H1 (cell line): ENCODE measurements around the gene ALLC. TPM values are rescaled to one million over a fixed set of nuclear protein-coding genes. Genes with fewer than 3 reads are reported as not detected.

Experiments used
- CTCF ChIA-PET: fragments of 300-600 bp; sonication (Branson Sonifier 250); formaldehyde crosslinking; loops from one replicate; lab custom pipeline; 2021; ENCODE audit not compliant: partially characterized antibody; lab: Charles Lee
- POLR2A ChIA-PET: fragments of 300-600 bp; sonication (Branson Sonifier 250); formaldehyde crosslinking; loops from one replicate; lab custom pipeline; 2021; ENCODE audit warnings: inconsistent platforms; ENCODE audit not compliant: partially characterized antibody; lab: Charles Lee
- DNase-seq, 2 experiments: peaks; one replicate each; pipeline versions ENCODE4 v3.0.0 to v3.0.0-alpha.2; 2010 to 2022; ENCODE audit warnings: low spot score in 2 of 2, low read depth in 1 of 2, mixed read lengths in 1 of 2
- FAIRE-seq: peaks from 2 replicates; lab custom pipeline; 2011; peaks lifted over from hg19 to GRCh38; lab: Jason Lieb, UNC
- H2AFZ ChIP-seq: 2 replicates; pipeline ENCODE4 v1.8.1; 2012; ENCODE audit warnings: low read length, inconsistent platforms
- H2AK5ac ChIP-seq: 2 replicates; pipeline ENCODE4 v1.6.1; 2013; ENCODE audit warnings: low read depth, low read length
- H2BK120ac ChIP-seq: replicated peaks from 2 replicates; pipeline ENCODE3; 2013; ENCODE audit warnings: low read depth, low read length, inconsistent platforms
- H2BK12ac ChIP-seq: 2 replicates; pipeline ENCODE4 v1.6.1; 2013; ENCODE audit warnings: low read depth, low read length
- H2BK15ac ChIP-seq: 2 replicates; pipeline ENCODE4 v1.6.1; 2013; ENCODE audit warnings: low read length
- H2BK20ac ChIP-seq: 2 replicates; pipeline ENCODE4 v1.6.1; 2013; ENCODE audit warnings: low read length
- H2BK5ac ChIP-seq: 2 replicates; pipeline ENCODE4 v1.6.1; 2013; ENCODE audit warnings: low read depth, low read length
- H3K14ac ChIP-seq: 2 replicates; pipeline ENCODE4 v1.6.1; 2013; ENCODE audit warnings: inconsistent platforms; ENCODE audit not compliant: insufficient read length
- H3K18ac ChIP-seq: 2 replicates; pipeline ENCODE4 v1.6.1; 2013; ENCODE audit warnings: low read length; ENCODE audit errors: extremely low read depth
- H3K23ac ChIP-seq: 2 replicates; pipeline ENCODE4 v1.6.1; 2013; ENCODE audit warnings: inconsistent platforms; ENCODE audit not compliant: insufficient read length
- H3K23me2 ChIP-seq: 2 replicates; pipeline ENCODE4 v1.6.1; 2013; ENCODE audit warnings: low read depth, low read length
- H3K27ac ChIP-seq: 2 replicates; pipeline ENCODE4 v1.6.1; 2011; ENCODE audit warnings: low read depth, low read length, inconsistent platforms
- H3K27me3 ChIP-seq, 4 experiments: replicated peaks in 1 of 4; 1 replicate in 1 of 4; 2 replicates in 3 of 4; pipeline versions ENCODE4 v1.6.1 to v1.8.1; 2011 to 2013; ENCODE audit warnings: low read length in 3 of 4, mild to moderate bottlenecking in 3 of 4, inconsistent platforms in 2 of 4, mixed read lengths in 2 of 4, moderate library complexity in 1 of 4; ENCODE audit not compliant: control insufficient read depth in 3 of 4, insufficient read depth in 3 of 4; ENCODE audit errors: extremely low read depth in 1 of 4
- H3K36me3 ChIP-seq, 4 experiments: 2 replicates each; pipeline versions ENCODE4 v1.6.1 to v1.8.1; 2011 to 2013; ENCODE audit warnings: mild to moderate bottlenecking in 4 of 4, low read length in 3 of 4, moderate library complexity in 2 of 4, control low read depth in 1 of 4, inconsistent platforms in 1 of 4; ENCODE audit not compliant: insufficient read depth in 4 of 4, control insufficient read depth in 2 of 4
- H3K4ac ChIP-seq: replicated peaks from 2 replicates; pipeline ENCODE3; 2013; ENCODE audit warnings: low read length, low read depth, mixed read lengths, inconsistent platforms; ENCODE audit not compliant: insufficient read length
- H3K4me1 ChIP-seq, 4 experiments: replicated peaks in 1 of 4; 1 replicate in 1 of 4; 2 replicates in 3 of 4; pipeline versions ENCODE4 v1.6.1 to v1.8.1; 2011 to 2013; ENCODE audit warnings: low read length in 3 of 4, inconsistent platforms in 2 of 4, mixed read lengths in 1 of 4; ENCODE audit not compliant: insufficient read depth in 4 of 4, control insufficient read depth in 3 of 4
- H3K4me2 ChIP-seq, 2 experiments: 2 replicates each; pipeline versions ENCODE4 v1.6.1 to v1.8.1; 2011 to 2013; ENCODE audit warnings: low read depth in 2 of 2, low read length in 2 of 2, control low read depth in 1 of 2, inconsistent platforms in 1 of 2, mild to moderate bottlenecking in 1 of 2; ENCODE audit not compliant: insufficient read depth in 1 of 2
- H3K4me3 ChIP-seq, 4 experiments: fragments of 200-600, 300-600 bp in 1 of 4; sonication (generic), shearing (Covaris generic), sonication (Bioruptor Twin) in 1 of 4; 2 replicates each; pipeline versions ENCODE4 v1.5.1 to v1.8.1; 2011 to 2016; ENCODE audit warnings: low read length in 4 of 4, low read depth in 3 of 4, control low read depth in 2 of 4, inconsistent platforms in 2 of 4, mild to moderate bottlenecking in 2 of 4, mixed read lengths in 1 of 4, moderate library complexity in 1 of 4; ENCODE audit not compliant: insufficient read depth in 2 of 4; ENCODE audit errors: extremely low read depth in 1 of 4
- H3K56ac ChIP-seq: replicated peaks from 2 replicates; pipeline ENCODE3; 2013; ENCODE audit warnings: low read depth, mild to moderate bottlenecking, mixed read lengths, low read length, inconsistent platforms; ENCODE audit not compliant: insufficient read length
- H3K79me1 ChIP-seq: 2 replicates; pipeline ENCODE4 v1.6.1; 2013; ENCODE audit warnings: low read depth, low read length, control low read depth
- H3K79me2 ChIP-seq, 2 experiments: 2 replicates each; pipeline versions ENCODE4 v1.6.1 to v1.8.1; 2012 to 2013; ENCODE audit warnings: low read length in 2 of 2, mild to moderate bottlenecking in 2 of 2, inconsistent platforms in 1 of 2; ENCODE audit not compliant: insufficient read depth in 2 of 2, control insufficient read depth in 1 of 2
- H3K9ac ChIP-seq, 4 experiments: replicated peaks in 1 of 4; 1 replicate in 1 of 4; 2 replicates in 3 of 4; pipeline versions ENCODE4 v1.6.1 to v1.8.1; 2011 to 2013; ENCODE audit warnings: low read depth in 3 of 4, low read length in 3 of 4, control low read depth in 2 of 4, mild to moderate bottlenecking in 2 of 4, moderate library complexity in 2 of 4, inconsistent platforms in 1 of 4; ENCODE audit errors: extremely low read depth in 1 of 4
- H3K9me3 ChIP-seq, 2 experiments: 2 replicates each; pipeline versions ENCODE4 v1.6.1 to v1.8.1; 2012 to 2013; ENCODE audit warnings: mild to moderate bottlenecking in 2 of 2, moderate library complexity in 2 of 2, control low read depth in 1 of 2, inconsistent platforms in 1 of 2, low read depth in 1 of 2, low read length in 1 of 2, mixed read lengths in 1 of 2; ENCODE audit not compliant: insufficient read depth in 2 of 2
- H4K20me1 ChIP-seq, 2 experiments: replicated peaks in 1 of 2; 2 replicates each; pipeline versions ENCODE3 to v1.8.1; 2011 to 2013; ENCODE audit warnings: inconsistent platforms in 2 of 2, low read length in 2 of 2, mild to moderate bottlenecking in 1 of 2; ENCODE audit not compliant: insufficient read depth in 2 of 2, control insufficient read depth in 1 of 2
- H4K5ac ChIP-seq: 2 replicates; pipeline ENCODE4 v1.6.1; 2013; ENCODE audit warnings: low read length, low read depth, mixed read lengths, inconsistent platforms; ENCODE audit not compliant: insufficient read length
- H4K8ac ChIP-seq: 2 replicates; pipeline ENCODE4 v1.8.0; 2013; ENCODE audit warnings: mild to moderate bottlenecking, moderate library complexity, low read length, inconsistent platforms; ENCODE audit not compliant: insufficient read depth; ENCODE audit errors: extremely low read depth
- H4K91ac ChIP-seq: replicated peaks from 2 replicates; pipeline ENCODE3; 2013; ENCODE audit warnings: low read length, mixed read lengths, inconsistent platforms; ENCODE audit not compliant: insufficient read length
- BACH1 ChIP-seq: IDR thresholded peaks from 2 replicates; pipeline ENCODE4 v1.6.1; 2012; ENCODE audit warnings: low read length, improper control_type of control experiment
- CTBP2 ChIP-seq: IDR thresholded peaks from 2 replicates; pipeline ENCODE4 v1.7.0; 2011; ENCODE audit warnings: borderline replicate concordance, mild to moderate bottlenecking, moderate library complexity, mixed read lengths, low read length; ENCODE audit not compliant: insufficient read depth, insufficient read length
- JUND ChIP-seq: IDR thresholded peaks from 2 replicates; pipeline ENCODE4 v1.6.1; 2011; ENCODE audit warnings: mild to moderate bottlenecking, improper control_type of control experiment, low read length
- NRF1 ChIP-seq: IDR thresholded peaks from 2 replicates; pipeline ENCODE4 v1.6.1; 2011; ENCODE audit warnings: mild to moderate bottlenecking, low read depth, low read length, improper control_type of control experiment
- RNF2 ChIP-seq: fragments of 200-900, 300-1000 bp; sonication (generic); IDR thresholded peaks from 2 replicates; pipeline ENCODE4 v1.7.1; 2016; ENCODE audit warnings: borderline replicate concordance, low read depth, mild to moderate bottlenecking, antibody characterized with exemption, low read length; ENCODE audit not compliant: poor library complexity, severe bottlenecking; ENCODE audit errors: missing control alignments
- SUZ12 ChIP-seq: fragments of 200-600 bp; sonication (generic); IDR thresholded peaks from 2 replicates; pipeline ENCODE4 v1.6.1; 2012; ENCODE audit warnings: mild to moderate bottlenecking, inconsistent platforms, low read length, moderate library complexity, mixed read lengths
- TAF7 ChIP-seq: optimal IDR thresholded peaks from 2 replicates; pipeline ENCODE3; 2011; ENCODE audit warnings: low read depth, mild to moderate bottlenecking, inconsistent platforms, low read length, moderate library complexity, borderline replicate concordance
- TEAD4 ChIP-seq: IDR thresholded peaks from 2 replicates; pipeline ENCODE4 v1.6.1; 2012; ENCODE audit warnings: low read depth, low read length, inconsistent platforms, mixed read lengths
- ZNF274 ChIP-seq: IDR thresholded peaks from 2 replicates; pipeline ENCODE4 v1.7.0; 2012; ENCODE audit warnings: low read length, borderline replicate concordance; ENCODE audit errors: extremely low read depth
- WGBS, 2 experiments: shearing (Covaris generic) in 1 of 2; methylation state at CpG; one replicate each; pipeline versions ENCODE4 v1.1.6 to v1.1.7; 2013 to 2015; ENCODE audit warnings: low lambda C conversion rate in 2 of 2, mixed read lengths in 2 of 2, inconsistent platforms in 1 of 2, low coverage in 1 of 2, missing lambda C conversion rate in 1 of 2; ENCODE audit not compliant: insufficient replicate concordance in 2 of 2, insufficient coverage in 1 of 2, insufficient read length in 1 of 2; ENCODE audit errors: extremely low coverage in 1 of 2, missing lambda C conversion rate in 1 of 2; 5-methylcytosine and 5-hydroxymethylcytosine counted together
- polyA plus RNA-seq, 7 experiments: library from polyadenylated mRNA; depleted of rRNA in 3 of 7; stranded (reverse) in 5 of 7; unstranded in 2 of 7; fragments of >200 nt in 5 of 7; fragments of 200-250 nt in 2 of 7; gene quantifications; 1 replicate in 5 of 7; 2 replicates in 1 of 7; 4 replicates in 1 of 7; pipeline versions ENCODE4 v1.2.1 to v1.2.3, GENCODE V29; 2011 to 2013; ENCODE audit warnings: missing spikeins in 2 of 7, mixed read lengths in 2 of 7
- total RNA-seq: library from RNA; stranded (reverse); fragmentation: NEBNext Ultra II Directional; extraction: Animal tissue kit (Norgen Biotek cat#: 25700); gene quantifications from 2 replicates; pipeline ENCODE4 v1.2.1, GENCODE V29; 2021
- TF ChIP-seq, protein P1 (sequence below), 3 experiments: IDR thresholded peaks; 1 replicate in 2 of 3; 2 replicates in 1 of 3; pipeline versions ENCODE4 v1.5.1 to v1.6.1; 2011; ENCODE audit warnings: low read length in 3 of 3, mild to moderate bottlenecking in 3 of 3, inconsistent platforms in 2 of 3, low read depth in 1 of 3, moderate library complexity in 1 of 3; ENCODE audit not compliant: insufficient read depth in 1 of 3; ENCODE audit errors: control extremely low read depth in 1 of 3

Gene ALLC
- total and polyA plus RNA-seq, 2 of the 8 experiments (the other 6 are each of a cell fraction or from before 2014, with no cell fraction given) = not detected

DNA sequence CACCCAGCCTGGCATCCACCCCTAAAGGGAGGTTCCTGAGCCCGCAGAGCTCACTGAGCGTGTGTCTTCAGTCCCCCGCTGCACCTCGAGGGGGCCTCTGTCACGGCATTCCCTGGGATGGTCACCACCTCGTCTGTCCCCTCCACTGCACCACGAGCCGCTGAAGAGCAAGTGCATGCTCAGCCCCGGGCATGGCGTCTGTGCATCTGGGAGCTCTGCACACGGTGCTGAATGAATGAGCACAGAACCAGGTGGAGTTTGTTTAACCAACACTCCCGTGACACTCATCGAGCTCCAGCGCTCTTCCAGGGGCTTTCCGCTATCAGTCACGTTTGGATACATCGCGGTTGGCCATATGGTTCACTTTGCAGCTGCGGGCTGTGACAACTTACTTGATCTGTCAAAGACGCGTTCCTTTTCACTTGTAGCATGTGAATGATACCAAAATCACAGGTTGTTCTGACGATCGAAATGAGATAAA, 9.2 kb downstream of the ALLC start:
- Histone ChIP-seq H3K79me1 (no peaks in the 10 kb centered on the region), H3K4me1 (no peaks in the 10 kb centered on the region), H4K8ac (no peak overlapping the region), H2BK12ac (no peak overlapping the region), H3K27me3 (no peaks in the 10 kb centered on the region), H3K23me2 (no peaks in the 10 kb centered on the region; the same call in 1 of the 2 replicates), H2AFZ (no peak overlapping the region; the same call in 1 of the 2 replicates), H4K20me1 (no peaks in the 10 kb centered on the region), H3K36me3 (no peaks in the 10 kb centered on the region), H3K9me3 (no peaks in the 10 kb centered on the region), H3K14ac (no peak overlapping the region), H2BK5ac (no peak overlapping the region), H3K23ac (no peak overlapping the region), H3K79me2 (no peaks in the 10 kb centered on the region), H2BK15ac (no peak overlapping the region), H3K4me3 (no peak overlapping the region), H2BK120ac (no peak overlapping the region), H4K91ac (no peak overlapping the region), H2BK20ac (no peak overlapping the region), H3K4me2 (no peak overlapping the region), H4K5ac (no peak overlapping the region), H3K56ac (no peak overlapping the region), H3K27ac (no peak overlapping the region), H3K9ac (no peak overlapping the region), H2AK5ac (no peak overlapping the region), H3K4ac (peak overlapping the region; percentile 39), H3K18ac (no peak overlapping the region)
- 90% methylated on average over 23 of the region's 23 CpGs; no CpG with 5 or more reads in 1 of the 2 experiments for WGBS, 2 experiments
- CTCF ChIA-PET = interaction anchor here (0.9 to 2.1 kb wide), 4 partner anchors 9 to 38 kb away, joined by 3 to 5 read pairs (median 3); partner anchors contain the start of gene ALLC
- FAIRE-seq = no peak
- DNase-seq = peak in 1 of 2 experiments; percentile 40
- POLR2A ChIA-PET = no interaction called here
- TF ChIP-seq SUZ12 = no peak
- no peak for TF ChIP-seq JUND
- TF ChIP-seq CTBP2 = no peak
- no peak for TF ChIP-seq TAF7
- TF ChIP-seq NRF1 = no peak
- no peak for TF ChIP-seq TEAD4
- no peak for TF ChIP-seq RNF2
- TF ChIP-seq, protein P1, sequence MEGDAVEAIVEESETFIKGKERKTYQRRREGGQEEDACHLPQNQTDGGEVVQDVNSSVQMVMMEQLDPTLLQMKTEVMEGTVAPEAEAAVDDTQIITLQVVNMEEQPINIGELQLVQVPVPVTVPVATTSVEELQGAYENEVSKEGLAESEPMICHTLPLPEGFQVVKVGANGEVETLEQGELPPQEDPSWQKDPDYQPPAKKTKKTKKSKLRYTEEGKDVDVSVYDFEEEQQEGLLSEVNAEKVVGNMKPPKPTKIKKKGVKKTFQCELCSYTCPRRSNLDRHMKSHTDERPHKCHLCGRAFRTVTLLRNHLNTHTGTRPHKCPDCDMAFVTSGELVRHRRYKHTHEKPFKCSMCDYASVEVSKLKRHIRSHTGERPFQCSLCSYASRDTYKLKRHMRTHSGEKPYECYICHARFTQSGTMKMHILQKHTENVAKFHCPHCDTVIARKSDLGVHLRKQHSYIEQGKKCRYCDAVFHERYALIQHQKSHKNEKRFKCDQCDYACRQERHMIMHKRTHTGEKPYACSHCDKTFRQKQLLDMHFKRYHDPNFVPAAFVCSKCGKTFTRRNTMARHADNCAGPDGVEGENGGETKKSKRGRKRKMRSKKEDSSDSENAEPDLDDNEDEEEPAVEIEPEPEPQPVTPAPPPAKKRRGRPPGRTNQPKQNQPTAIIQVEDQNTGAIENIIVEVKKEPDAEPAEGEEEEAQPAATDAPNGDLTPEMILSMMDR (IDR thresholded peaks at IDR 0.05; ENCODE audit: control extremely low read depth in 1 of 3, insufficient read depth in 1 of 3, low read depth in 1 of 3, low read length in 3 of 3) = no peak
- TF ChIP-seq ZNF274 = no peak
- no peak for TF ChIP-seq BACH1
